Type B pancreatic cell (in vitro differentiated cells): Measurements from ENCODE around the gene BICRAL. TPM values are rescaled to one million over a fixed set of nuclear protein-coding genes. Genes with fewer than 3 reads are reported as not detected.
"Not testable (repeated sequence)": the region's sequence is repeated elsewhere in the genome, so short reads cannot be mapped to it uniquely, and the experiment has no call there.

Source experiments
- DNase-seq: peaks from one replicate; pipeline ENCODE4 v3.0.0; 2021; ENCODE audit warnings: mixed read lengths; ENCODE audit not compliant: unreplicated experiment; ENCODE audit errors: extremely low spot score
- H3K27ac Mint-ChIP-seq: 2 replicates; pipeline ENCODE4 v1.8.0; 2021; ENCODE audit warnings: mild to moderate bottlenecking, mixed read lengths
- H3K27me3 Mint-ChIP-seq: 2 replicates; pipeline ENCODE4 v1.8.0; 2021; ENCODE audit warnings: mixed read lengths
- H3K36me3 Mint-ChIP-seq: 2 replicates; pipeline ENCODE4 v1.8.0; 2021; ENCODE audit warnings: mixed read lengths
- H3K4me1 Mint-ChIP-seq: one replicate; pipeline ENCODE4 v1.8.0; 2021; ENCODE audit warnings: mixed read lengths; ENCODE audit not compliant: unreplicated experiment
- H3K4me3 Mint-ChIP-seq: 2 replicates; pipeline ENCODE4 v1.8.0; 2021; ENCODE audit warnings: mild to moderate bottlenecking, mixed read lengths
- H3K9me3 Mint-ChIP-seq: 2 replicates; pipeline ENCODE4 v1.8.0; 2021; ENCODE audit warnings: mixed read lengths
- CTCF ChIP-seq: fragments of 200-600 bp; sonication (generic); conservative IDR thresholded peaks from 2 replicates; pipeline ENCODE4 v1.5.0; 2021; ENCODE audit warnings: antibody characterized with exemption, mild to moderate bottlenecking
- total RNA-seq: library from RNA; stranded (reverse); gene quantifications from 2 replicates; pipeline ENCODE4 v1.2.1, GENCODE V29; 2021; ENCODE audit warnings: low replicate concordance

BICRAL gene
- total RNA-seq, 1 donor from 2014 or later = 9.3 TPM

GRCh38 chr6:42808492-42809483 lies 26.9 kb downstream of the BICRAL start:
- no peak for DNase-seq
- H3K9me3 Mint-ChIP-seq = no peaks in the 10 kb centered on the region
- H3K27ac Mint-ChIP-seq = peak overlapping the region; percentile 38
- H3K27me3 Mint-ChIP-seq = no peaks in the 10 kb centered on the region
- TF ChIP-seq CTCF = no peak
- H3K36me3 Mint-ChIP-seq = no peaks in the 10 kb centered on the region
- H3K4me3 Mint-ChIP-seq = no peak overlapping the region
- no peaks in the 10 kb centered on the region for H3K4me1 Mint-ChIP-seq

- Mint-ChIP-seq H3K27me3 (no peaks in the 10 kb centered on the region), H3K4me3 (no peak overlapping the region), H3K27ac (no peak overlapping the region), H3K4me1 (no peaks in the 10 kb centered on the region), H3K9me3 (no peaks in the 10 kb centered on the region), H3K36me3 (no peaks in the 10 kb centered on the region)
- TF ChIP-seq CTCF = no peak
- DNase-seq = no peak
Observed at GRCh38 chr6:42813074-42813645, 31.3 kb downstream of the BICRAL start.

GRCh38 chr6:42813906-42814444 lies 32.1 kb downstream of the BICRAL start:
- no peaks in the 10 kb centered on the region for H3K9me3 Mint-ChIP-seq
- no peak for TF ChIP-seq CTCF
- no peaks in the 10 kb centered on the region for H3K27me3 Mint-ChIP-seq
- H3K36me3 Mint-ChIP-seq = no peaks in the 10 kb centered on the region
- no peak for DNase-seq
- no peak overlapping the region for H3K4me3 Mint-ChIP-seq
- H3K4me1 Mint-ChIP-seq = no peaks in the 10 kb centered on the region
- H3K27ac Mint-ChIP-seq = no peak overlapping the region

GRCh38 chr6:42815726-42816125 lies 33.9 kb downstream of the BICRAL start:
- not testable (repeated sequence) for H3K9me3 Mint-ChIP-seq, H3K36me3 Mint-ChIP-seq, DNase-seq, H3K4me1 Mint-ChIP-seq, H3K27me3 Mint-ChIP-seq, H3K27ac Mint-ChIP-seq, H3K4me3 Mint-ChIP-seq

- Mint-ChIP-seq H3K36me3 (no peaks in the 10 kb centered on the region), H3K4me1 (peaks cover 6% of the 10 kb centered on the region), H3K4me3 (no peak overlapping the region), H3K27ac (no peak overlapping the region), H3K9me3 (no peaks in the 10 kb centered on the region), H3K27me3 (no peaks in the 10 kb centered on the region)
- TF ChIP-seq CTCF = no peak
- no peak for DNase-seq
Observed at GRCh38 chr6:42817907-42818306, 36.1 kb downstream of the BICRAL start.

GRCh38 chr6:42818416-42818815 lies 36.6 kb downstream of the BICRAL start:
- TF ChIP-seq CTCF = no peak
- no peaks in the 10 kb centered on the region for H3K36me3 Mint-ChIP-seq
- H3K9me3 Mint-ChIP-seq = no peaks in the 10 kb centered on the region
- no peak overlapping the region for H3K27ac Mint-ChIP-seq
- peaks cover 6% of the 10 kb centered on the region for H3K4me1 Mint-ChIP-seq
- no peak for DNase-seq
- H3K4me3 Mint-ChIP-seq = no peak overlapping the region
- no peaks in the 10 kb centered on the region for H3K27me3 Mint-ChIP-seq
